ENCODE results near the gene VEGFD.
"Not testable (repeated sequence)": the region's sequence is repeated elsewhere in the genome, so short reads cannot be mapped to it uniquely, and the experiment has no call there.

The VEGFD gene

GRCh38 chrX:15314472-15314871 is 69.7 kb downstream of the VEGFD start:
- no peak overlapping the region for H3K27ac ChIP-seq (ENCODE audit: low read depth, low read length)
- no peaks in the 10 kb centered on the region for H3K27me3 ChIP-seq (ENCODE audit: low read length)
- H4K20me1 ChIP-seq (ENCODE audit: low read depth, low read length) = no peaks in the 10 kb centered on the region
- H3K4me3 ChIP-seq (ENCODE audit: insufficient read depth, low read length, poor library complexity, severe bottlenecking) = no peak overlapping the region
- no peaks in the 10 kb centered on the region for H3K36me3 ChIP-seq (ENCODE audit: low read length)
- H2AFZ ChIP-seq (ENCODE audit: low read depth, low read length, severe bottlenecking) = no peak overlapping the region
- H3K4me2 ChIP-seq (ENCODE audit: low read depth, low read length, poor library complexity, severe bottlenecking) = no peak overlapping the region
- TF ChIP-seq EZH2phosphoT487 (conservative IDR thresholded peaks at IDR 0.05; ENCODE audit: low read length) (no peak), CTCF (IDR thresholded peaks at IDR 0.05; ENCODE audit: insufficient read depth, low read length, poor library complexity, severe bottlenecking) (no peak)
- no peaks in the 10 kb centered on the region for H3K79me2 ChIP-seq (ENCODE audit: insufficient read depth, low read length)
- H3F3A ChIP-seq (ENCODE audit: insufficient read depth) = no peaks in the 10 kb centered on the region
- no peak overlapping the region for H3K9ac ChIP-seq (ENCODE audit: low read length)
- no peaks in the 10 kb centered on the region for H3K9me2 ChIP-seq (replicated peaks; ENCODE audit: insufficient read depth, low read length)
- no peaks in the 10 kb centered on the region for H3K9me3 ChIP-seq (ENCODE audit: insufficient read depth, low read length)

GRCh38 chrX:15311119-15311518 is 73.1 kb downstream of the VEGFD start:
- no peak overlapping the region for H3K9ac ChIP-seq (ENCODE audit: low read length)

GRCh38 chrX:15310117-15310516 is 74.1 kb downstream of the VEGFD start:
- H3K4me3 ChIP-seq (ENCODE audit: insufficient read depth, low read length, poor library complexity, severe bottlenecking) = no peak overlapping the region
- H3K9me2 ChIP-seq (replicated peaks; ENCODE audit: insufficient read depth, low read length) = no peaks in the 10 kb centered on the region
- H2AFZ ChIP-seq (ENCODE audit: low read depth, low read length, severe bottlenecking) = no peak overlapping the region
- H3K9me3 ChIP-seq (ENCODE audit: insufficient read depth, low read length) = no peaks in the 10 kb centered on the region
- H3F3A ChIP-seq (ENCODE audit: insufficient read depth) = no peaks in the 10 kb centered on the region
- H3K27me3 ChIP-seq (ENCODE audit: low read length) = no peaks in the 10 kb centered on the region
- no peak overlapping the region for H3K27ac ChIP-seq (ENCODE audit: low read depth, low read length)
- H3K36me3 ChIP-seq (ENCODE audit: low read length) = no peaks in the 10 kb centered on the region
- no peaks in the 10 kb centered on the region for H3K79me2 ChIP-seq (ENCODE audit: insufficient read depth, low read length)
- H3K9ac ChIP-seq (ENCODE audit: low read length) = no peak overlapping the region
- no peaks in the 10 kb centered on the region for H4K20me1 ChIP-seq (ENCODE audit: low read depth, low read length)
- TF ChIP-seq EZH2phosphoT487 (conservative IDR thresholded peaks at IDR 0.05; ENCODE audit: low read length) (no peak), CTCF (IDR thresholded peaks at IDR 0.05; ENCODE audit: insufficient read depth, low read length, poor library complexity, severe bottlenecking) (no peak)
- no peak overlapping the region for H3K4me2 ChIP-seq (ENCODE audit: low read depth, low read length, poor library complexity, severe bottlenecking)

More at GRCh38 chrX:15311119-15311518, 73.1 kb downstream of the VEGFD start:
- H3K9me3 ChIP-seq (ENCODE audit: insufficient read depth, low read length) = no peaks in the 10 kb centered on the region
- H3K79me2 ChIP-seq (ENCODE audit: insufficient read depth, low read length) = no peaks in the 10 kb centered on the region
- H3F3A ChIP-seq (ENCODE audit: insufficient read depth) = no peaks in the 10 kb centered on the region
- H3K27ac ChIP-seq (ENCODE audit: low read depth, low read length) = no peak overlapping the region
- no peak overlapping the region for H3K4me3 ChIP-seq (ENCODE audit: insufficient read depth, low read length, poor library complexity, severe bottlenecking)
- TF ChIP-seq CTCF (IDR thresholded peaks at IDR 0.05; ENCODE audit: insufficient read depth, low read length, poor library complexity, severe bottlenecking) (no peak), EZH2phosphoT487 (conservative IDR thresholded peaks at IDR 0.05; ENCODE audit: low read length) (no peak)
- no peak overlapping the region for H2AFZ ChIP-seq (ENCODE audit: low read depth, low read length, severe bottlenecking)
- H4K20me1 ChIP-seq (ENCODE audit: low read depth, low read length) = no peaks in the 10 kb centered on the region
- H3K36me3 ChIP-seq (ENCODE audit: low read length) = no peaks in the 10 kb centered on the region
- H3K27me3 ChIP-seq (ENCODE audit: low read length) = no peaks in the 10 kb centered on the region
- H3K9me2 ChIP-seq (replicated peaks; ENCODE audit: insufficient read depth, low read length) = no peaks in the 10 kb centered on the region
- H3K4me2 ChIP-seq (ENCODE audit: low read depth, low read length, poor library complexity, severe bottlenecking) = no peak overlapping the region

- H3F3A ChIP-seq (ENCODE audit: insufficient read depth); H3K27ac ChIP-seq (ENCODE audit: low read depth, low read length); H3K79me2 ChIP-seq (ENCODE audit: insufficient read depth, low read length); H3K9ac ChIP-seq (ENCODE audit: low read length); H3K27me3 ChIP-seq (ENCODE audit: low read length); H3K4me3 ChIP-seq (ENCODE audit: insufficient read depth, low read length, poor library complexity, severe bottlenecking); H2AFZ ChIP-seq (ENCODE audit: low read depth, low read length, severe bottlenecking); H3K9me3 ChIP-seq (ENCODE audit: insufficient read depth, low read length); H4K20me1 ChIP-seq (ENCODE audit: low read depth, low read length); H3K36me3 ChIP-seq (ENCODE audit: low read length); H3K4me2 ChIP-seq (ENCODE audit: low read depth, low read length, poor library complexity, severe bottlenecking); H3K9me2 ChIP-seq (replicated peaks; ENCODE audit: insufficient read depth, low read length): not testable (repeated sequence)
Observed at GRCh38 chrX:15305899-15306298, 78.3 kb downstream of the VEGFD start.
